ENCODE data around the gene FSCN2.

GRCh38 chr17:81528384-81528650 lies 140 bp downstream of the FSCN2 start:
- TF ChIP-seq CTCF (IDR thresholded peaks at IDR 0.05) (no peak), ZFX (IDR thresholded peaks at IDR 0.05; ENCODE audit: borderline replicate concordance) (no peak)

Measured in 22Rv1 (cell line).